ENCODE results near the gene ARSK. TPM values are rescaled to one million over a fixed set of nuclear protein-coding genes. Genes with fewer than 3 reads are reported as not detected.

The ARSK gene
- total and polyA plus RNA-seq, 10 of the 15 experiments (the other 5 are each of a cell fraction or from before 2014, with no cell fraction given): 1.6 to 9.5 (median 5.8) TPM

GRCh38 chr5:95620030-95620869 is 65.3 kb downstream of the ARSK start, which contains the start of gene GPR150 (continued):
- TF ChIP-seq REST (IDR thresholded peaks at IDR 0.05; ENCODE audit: low read depth, low read length) (no peak), ZNF592 (IDR thresholded peaks at IDR 0.05) (0 out of 2 replicates have a peak, but pooled peaks have one; percentile 22), ZBTB33 (IDR thresholded peaks at IDR 0.05) (no peak), POLR2A (IDR thresholded peaks at IDR 0.05; ENCODE audit: low read depth, low read length) (peak; percentile 74; the same call in 1 of the 2 replicates), ZNF217 (IDR thresholded peaks at IDR 0.05) (peak; percentile 37; the same call in 1 of the 2 replicates), TCF3 (IDR thresholded peaks at IDR 0.05; ENCODE audit: borderline replicate concordance, insufficient read depth, low read depth, low read length) (peak; percentile 90), FOXM1 (IDR thresholded peaks at IDR 0.05; ENCODE audit: low read depth, low read length) (no peak), PAX8 (IDR thresholded peaks at IDR 0.05) (no peak), SPI1 (IDR thresholded peaks at IDR 0.05; ENCODE audit: borderline replicate concordance, insufficient read depth, low read depth, low read length) (no peak), CBX5 (IDR thresholded peaks at IDR 0.05; ENCODE audit: low read depth) (no peak), CHD1 (IDR thresholded peaks at IDR 0.05; ENCODE audit: low read depth, low read length) (no peak), RB1 (IDR thresholded peaks at IDR 0.05; ENCODE audit: borderline replicate concordance) (no peak), ESRRA (IDR thresholded peaks at IDR 0.05; ENCODE audit: low read length) (no peak), TCF12 (IDR thresholded peaks at IDR 0.05; ENCODE audit: low read depth, low read length) (peak; percentile 98), KLF5 (IDR thresholded peaks at IDR 0.05; ENCODE audit: partially characterized antibody) (peak; percentile 6), MXI1 (IDR thresholded peaks at IDR 0.05; ENCODE audit: low read depth, low read length) (peak; percentile 73), GATAD2B (conservative IDR thresholded peaks at IDR 0.05; ENCODE audit: low read depth) (peak; percentile 71), MYC (IDR thresholded peaks at IDR 0.05; ENCODE audit: insufficient read depth, insufficient read length, insufficient replicate concordance, low read length, severe bottlenecking) (peak; percentile 38), CREM (IDR thresholded peaks at IDR 0.05; ENCODE audit: low read depth) (peak; percentile 35), MAX (IDR thresholded peaks at IDR 0.05; ENCODE audit: low read depth, low read length) (peak; percentile 89)

Data from GM12878 (cell line).